Stimulated activated CD8-positive, alpha-beta memory T cell treated with anti-CD3 and anti-CD28 coated beads, Interleukin-7, amount 100 ng/mL, for 4 hours (primary cell): ENCODE data around the gene NCOA5.
A peak's percentile ranks its signal among the peaks of the same experiment; 100 is the strongest.

Experiments used
- DNase-seq, 2 donors: peaks; one replicate each; pipeline ENCODE4 v3.0.0-alpha.2; 2020; ENCODE audit warnings: low read depth in 2 of 2

The NCOA5 gene

DNA sequence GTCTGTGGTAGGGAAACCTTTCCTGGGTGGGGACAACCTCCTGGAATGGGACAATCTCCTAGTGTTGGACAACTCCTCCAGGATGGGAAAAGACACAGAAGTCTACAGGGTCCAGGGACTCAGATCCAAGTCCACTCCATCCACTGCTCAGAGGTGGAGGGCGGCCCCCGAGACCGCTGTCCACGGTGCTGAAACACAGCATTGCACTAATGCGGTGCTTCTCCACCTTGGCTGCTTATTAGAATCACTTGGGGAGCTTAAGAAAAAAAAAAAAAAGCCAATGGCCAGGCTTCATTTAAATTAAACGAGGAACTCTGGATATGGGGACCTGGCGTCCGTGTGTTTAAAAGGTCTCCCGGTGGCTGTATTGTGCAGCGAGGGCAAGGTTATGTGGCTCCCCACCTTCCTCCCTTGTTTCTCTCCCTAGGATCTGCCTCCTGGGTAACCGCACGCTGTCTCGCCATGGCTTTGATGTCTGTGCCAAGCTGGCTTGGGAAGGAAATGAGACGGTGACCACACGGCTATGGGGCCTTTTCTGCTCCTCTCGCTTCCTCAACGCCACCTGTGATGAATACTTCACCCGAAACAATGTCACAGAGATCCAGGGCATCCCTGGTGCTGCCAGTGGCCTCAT lies 48.7 kb downstream of the NCOA5 start:
- DNase-seq: no peak

GRCh38 chr20:46037036-46037435 lies 52.7 kb downstream of the NCOA5 start:
- DNase-seq: no peak

DNA sequence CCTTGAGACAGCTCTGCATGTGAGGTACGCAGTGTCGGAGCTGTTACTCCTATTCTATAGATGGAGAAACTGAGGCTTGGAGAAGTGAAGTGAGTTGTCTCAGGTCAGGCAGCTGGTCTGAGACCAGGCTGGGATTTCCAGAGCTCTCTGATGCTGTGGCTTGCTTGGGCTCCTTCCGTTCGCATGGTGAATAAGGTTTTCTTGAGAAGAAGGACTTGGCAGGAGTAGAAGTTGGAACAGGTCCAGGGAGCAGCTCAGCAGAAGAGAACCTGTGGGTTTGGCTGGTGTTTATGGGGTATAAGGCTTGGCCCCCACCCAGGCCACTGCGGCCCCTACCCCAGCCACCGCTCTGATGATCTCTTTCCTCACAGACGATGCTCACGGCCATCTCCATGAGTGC lies 53.4 kb downstream of the NCOA5 start:
- no peak for DNase-seq

DNA sequence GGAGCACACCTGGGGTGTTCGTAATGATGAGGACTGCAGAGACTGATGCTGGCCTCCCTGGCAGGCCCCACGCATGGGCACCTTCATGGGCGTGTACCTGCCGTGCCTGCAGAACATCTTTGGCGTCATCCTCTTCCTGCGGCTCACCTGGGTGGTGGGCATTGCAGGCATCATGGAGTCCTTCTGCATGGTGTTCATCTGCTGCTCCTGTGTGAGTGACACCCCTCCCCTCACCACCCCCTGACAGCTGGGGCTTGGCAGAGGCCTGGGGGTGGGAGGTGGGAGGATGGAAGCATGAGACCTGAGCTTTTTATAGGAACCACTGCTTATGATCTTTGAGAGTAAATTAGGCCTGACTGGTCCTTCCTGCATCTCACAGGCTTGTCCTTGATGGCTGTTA lies 54.0 kb downstream of the NCOA5 start:
- DNase-seq: no peak

- DNase-seq: no peak
Observed at GRCh38 chr20:46035253-46035652, 54.5 kb downstream of the NCOA5 start.

DNA sequence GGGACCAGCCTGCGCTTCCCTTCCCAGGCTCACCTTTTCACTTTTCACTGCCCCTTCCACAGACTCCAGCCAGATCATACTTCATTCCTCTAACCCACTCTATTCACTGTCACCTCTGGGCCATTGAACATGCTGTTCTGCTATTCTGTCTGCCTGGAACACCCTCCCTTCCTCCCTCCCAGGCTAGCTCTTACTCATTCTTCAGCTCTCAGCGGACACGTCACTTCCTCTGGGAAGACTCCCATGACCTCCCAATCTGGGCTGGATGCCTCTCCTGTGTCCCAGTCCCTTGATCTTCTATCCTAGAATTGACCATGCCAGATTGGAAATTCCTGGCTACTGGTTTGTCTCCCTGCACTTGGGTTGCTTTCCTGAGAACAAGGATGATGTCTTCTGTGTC lies 55.7 kb downstream of the NCOA5 start:
- DNase-seq: no peak

- DNase-seq: no peak
Observed at GRCh38 chr20:46031701-46032254, 58.0 kb downstream of the NCOA5 start.

DNA sequence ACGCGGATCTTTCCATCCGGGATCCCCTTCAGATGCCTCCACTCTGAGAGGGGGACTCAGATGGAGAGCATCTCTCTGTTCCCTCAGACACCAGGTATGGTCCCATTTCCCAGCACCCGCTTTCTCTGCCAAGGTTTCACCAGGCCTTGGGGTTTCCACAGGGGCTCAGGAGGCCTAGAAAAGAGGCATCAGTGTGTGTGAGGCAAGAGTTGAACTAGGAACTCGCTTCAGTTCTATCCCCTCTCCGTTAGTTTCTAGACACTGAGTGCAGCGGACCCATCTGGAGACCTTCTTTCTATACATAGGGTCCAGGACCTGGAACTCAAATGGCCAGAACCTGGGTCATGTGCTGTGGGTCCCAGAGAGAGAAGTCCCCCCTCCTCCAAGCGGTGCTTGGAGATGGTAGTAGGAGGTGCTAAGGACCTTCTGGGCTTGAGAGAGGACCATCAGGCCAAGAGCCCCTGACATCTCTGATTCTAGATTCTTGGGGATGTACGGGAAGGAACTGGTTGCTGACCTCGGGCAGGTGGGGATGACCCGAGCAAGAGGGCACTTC lies 58.7 kb downstream of the NCOA5 start:
- DNase-seq: no peak

- DNase-seq: no peak
Observed at GRCh38 chr20:46030284-46031013, 59.3 kb downstream of the NCOA5 start.

DNA sequence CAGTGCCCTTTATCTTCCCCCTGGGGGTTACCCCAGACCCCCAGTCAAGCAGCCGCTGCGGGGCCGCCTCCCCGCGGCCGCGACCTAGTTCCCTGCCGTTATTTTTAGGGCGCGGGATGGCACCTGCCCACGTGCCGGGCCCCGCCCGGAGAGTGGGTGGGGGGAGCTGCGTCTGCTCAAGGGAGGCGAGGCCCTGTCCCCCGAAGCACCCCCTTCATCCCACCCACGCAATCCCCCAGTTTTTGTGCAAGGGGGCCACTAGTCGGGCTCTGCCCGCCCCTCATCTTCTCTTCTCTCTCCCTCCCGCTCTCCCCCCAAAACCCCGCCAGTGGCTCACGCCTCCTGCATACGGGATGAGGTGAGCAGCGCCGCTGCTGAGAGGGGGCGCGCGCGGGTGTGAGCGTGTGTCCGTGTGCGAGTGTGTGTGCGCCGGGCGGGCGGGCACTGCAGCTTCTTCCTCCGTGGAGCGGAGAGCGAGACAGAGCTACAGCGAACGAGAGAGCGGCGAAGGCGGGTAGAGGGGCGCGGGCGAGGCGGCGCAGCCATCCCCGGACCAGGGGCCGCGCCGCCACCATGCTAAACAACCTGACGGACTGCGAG lies 60.9 kb downstream of the NCOA5 start, which contains the start of gene SLC12A5:
Gene SLC12A5 (plus strand): TSS at position 444 of the 600 bp plus-strand sequence. CDS start 130 bp downstream, at position 574.
- no peak for DNase-seq

- DNase-seq: no peak
Observed at GRCh38 chr20:46028110-46028509, 61.7 kb downstream of the NCOA5 start.

DNA sequence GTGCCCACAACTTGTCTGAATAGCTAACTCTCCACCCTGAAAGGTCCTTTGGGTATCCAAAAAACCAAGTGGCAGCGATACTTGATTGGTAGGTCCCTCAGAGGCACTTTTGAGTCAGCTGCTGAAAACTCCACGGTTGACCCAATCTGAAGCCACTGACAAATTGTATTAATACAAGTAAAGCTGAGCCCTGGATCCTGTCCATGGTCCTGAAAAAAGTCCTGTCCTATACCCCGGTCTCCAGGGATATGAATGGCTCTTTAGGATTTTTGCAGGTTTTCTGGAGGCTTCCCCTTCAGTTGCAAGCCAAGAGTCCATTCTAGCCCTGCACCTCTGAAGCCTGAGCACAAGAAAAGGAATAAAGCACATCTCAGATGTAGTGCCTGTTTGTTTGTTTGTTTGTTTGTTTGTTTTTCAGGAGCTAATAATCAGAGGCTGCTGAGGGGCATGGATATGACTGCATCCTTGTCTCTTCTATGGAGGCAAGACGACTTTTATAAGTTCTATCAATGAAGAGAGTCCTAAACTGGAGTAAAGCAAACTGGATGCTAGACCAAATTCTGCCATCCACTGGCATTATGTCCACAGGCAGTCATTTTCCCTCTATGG lies 62.4 kb downstream of the NCOA5 start:
- no peak for DNase-seq

GRCh38 chr20:46025376-46025783 lies 64.4 kb downstream of the NCOA5 start:
- no peak for DNase-seq

DNA sequence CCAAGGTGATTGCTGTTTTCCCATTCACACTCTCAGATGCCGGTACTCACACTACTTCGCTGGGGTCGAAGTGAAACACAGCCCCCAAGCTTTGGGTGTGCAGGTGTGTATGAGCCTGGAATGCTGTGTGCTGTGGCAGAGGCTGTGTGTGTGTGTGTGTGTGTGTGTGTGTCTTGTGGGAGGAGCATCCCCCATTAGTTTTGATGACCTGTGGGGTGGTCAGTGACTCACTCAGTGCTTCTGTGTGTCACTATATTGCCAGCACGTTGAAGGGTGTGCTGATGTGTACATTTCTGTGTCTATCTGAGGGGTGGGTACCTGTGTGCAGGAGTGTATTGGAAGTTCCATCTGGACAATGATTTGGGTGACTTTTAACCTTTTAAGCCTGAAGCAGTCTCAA lies 65.8 kb downstream of the NCOA5 start:
- no peak for DNase-seq

DNA sequence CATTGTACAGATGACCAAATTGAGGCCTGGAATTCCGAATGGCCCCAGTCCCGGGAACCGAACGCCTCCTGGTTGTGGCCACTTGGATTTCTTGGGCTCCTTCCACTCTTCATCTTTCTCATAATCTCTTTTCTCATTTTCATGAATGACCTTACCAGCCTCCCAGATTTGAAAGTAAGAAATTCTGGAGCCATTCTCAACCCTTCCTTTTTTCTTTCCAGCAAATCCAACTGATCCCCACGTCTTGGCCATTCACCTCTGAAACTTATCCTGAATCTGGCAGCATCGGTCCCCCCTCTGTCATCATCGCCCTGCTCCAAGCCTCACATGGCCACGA lies 66.6 kb downstream of the NCOA5 start:
- no peak for DNase-seq

- DNase-seq: peak; percentile 38 to 65
Observed at GRCh38 chr20:46022411-46023147, 67.2 kb downstream of the NCOA5 start.

DNA sequence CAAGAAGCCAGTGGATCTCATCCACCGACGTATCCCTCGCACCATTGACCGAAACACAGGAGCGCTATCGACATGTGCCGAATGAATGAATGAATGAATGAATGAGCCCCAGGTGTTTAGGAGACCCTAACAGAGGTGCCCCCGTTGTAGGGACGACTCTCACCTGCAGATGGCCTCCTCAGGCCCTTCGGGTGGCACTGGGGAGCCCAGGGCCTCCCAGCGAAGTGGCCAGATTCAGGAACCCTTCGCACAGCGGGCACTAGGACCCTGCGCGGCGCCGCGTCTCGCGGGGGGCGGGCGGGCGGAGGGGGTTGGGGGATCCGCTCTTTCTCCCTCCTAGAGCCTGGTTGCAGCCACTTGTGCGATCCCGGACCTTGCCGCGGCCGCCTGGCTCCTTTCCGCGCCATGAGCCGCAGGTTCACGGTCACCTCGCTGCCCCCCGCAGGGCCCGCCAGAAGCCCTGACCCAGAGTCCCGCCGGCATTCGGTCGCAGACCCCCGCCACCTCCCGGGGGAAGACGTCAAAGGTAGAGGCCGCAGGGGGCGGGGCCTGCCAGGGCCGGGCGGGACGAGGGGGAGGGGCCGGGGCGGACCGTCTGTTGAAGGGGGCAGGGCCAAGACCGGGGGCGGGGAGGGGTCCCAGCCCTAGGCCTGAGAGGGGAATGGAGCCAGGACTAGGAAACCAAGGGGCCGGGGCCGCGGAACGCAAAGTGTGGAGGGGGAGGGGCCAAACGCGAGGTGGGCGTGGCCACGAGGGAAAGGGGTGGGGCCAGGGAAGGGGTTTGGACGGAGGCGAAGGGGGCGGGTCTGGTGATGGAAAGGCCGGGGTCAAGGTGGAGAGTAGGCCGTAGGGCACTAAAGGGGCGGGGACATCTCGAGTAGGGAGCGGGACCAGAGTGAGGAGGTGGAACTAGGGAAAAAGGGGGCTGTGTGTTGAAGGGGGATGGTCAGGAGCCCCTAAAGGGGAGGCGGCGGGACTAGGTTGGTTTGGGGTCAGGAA lies 68.1 kb downstream of the NCOA5 start:
- DNase-seq: peak in 1 of 2 donors; percentile 14

GRCh38 chr20:46020555-46020954 lies 69.2 kb downstream of the NCOA5 start:
- DNase-seq: no peak

DNA sequence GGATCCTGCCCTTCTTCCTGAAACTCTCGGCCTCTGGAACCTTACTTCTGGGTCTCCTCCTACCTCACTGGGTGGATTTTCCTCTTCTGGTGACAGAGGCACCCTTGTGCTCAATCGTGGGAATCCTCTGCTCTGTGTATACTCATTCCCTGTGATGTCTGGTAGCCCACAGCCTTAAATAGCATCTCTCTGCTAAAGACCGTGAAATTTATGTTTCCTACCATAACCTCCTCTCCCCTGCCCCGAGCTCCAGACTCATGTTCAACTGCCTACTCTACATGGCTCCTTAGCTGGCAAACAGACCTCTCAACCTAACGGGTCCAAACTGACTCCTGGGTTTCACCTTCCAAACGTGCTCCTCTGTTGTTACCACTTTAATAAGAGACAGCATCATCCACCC lies 71.2 kb downstream of the NCOA5 start:
- DNase-seq: no peak

GRCh38 chr20:46018112-46018511 lies 71.7 kb downstream of the NCOA5 start:
- no peak for DNase-seq
